ENCODE measurements around the gene NALF2. TPM values are rescaled to one million over a fixed set of nuclear protein-coding genes. Genes with fewer than 3 reads are reported as not detected.

The NALF2 gene
- polyA plus RNA-seq, 4 donors, result 0.51 to 0.91 (median 0.79) TPM

- no peak for DNase-seq (ENCODE audit: low read depth in 4 of 4, low spot score in 2 of 4)
Observed at GRCh38 chrX:69524781-69525363, 20.7 kb downstream of the NALF2 start.

- no peak for DNase-seq (ENCODE audit: low read depth in 4 of 4, low spot score in 2 of 4)
Observed at GRCh38 chrX:69530306-69530705, 26.2 kb downstream of the NALF2 start.

DNA sequence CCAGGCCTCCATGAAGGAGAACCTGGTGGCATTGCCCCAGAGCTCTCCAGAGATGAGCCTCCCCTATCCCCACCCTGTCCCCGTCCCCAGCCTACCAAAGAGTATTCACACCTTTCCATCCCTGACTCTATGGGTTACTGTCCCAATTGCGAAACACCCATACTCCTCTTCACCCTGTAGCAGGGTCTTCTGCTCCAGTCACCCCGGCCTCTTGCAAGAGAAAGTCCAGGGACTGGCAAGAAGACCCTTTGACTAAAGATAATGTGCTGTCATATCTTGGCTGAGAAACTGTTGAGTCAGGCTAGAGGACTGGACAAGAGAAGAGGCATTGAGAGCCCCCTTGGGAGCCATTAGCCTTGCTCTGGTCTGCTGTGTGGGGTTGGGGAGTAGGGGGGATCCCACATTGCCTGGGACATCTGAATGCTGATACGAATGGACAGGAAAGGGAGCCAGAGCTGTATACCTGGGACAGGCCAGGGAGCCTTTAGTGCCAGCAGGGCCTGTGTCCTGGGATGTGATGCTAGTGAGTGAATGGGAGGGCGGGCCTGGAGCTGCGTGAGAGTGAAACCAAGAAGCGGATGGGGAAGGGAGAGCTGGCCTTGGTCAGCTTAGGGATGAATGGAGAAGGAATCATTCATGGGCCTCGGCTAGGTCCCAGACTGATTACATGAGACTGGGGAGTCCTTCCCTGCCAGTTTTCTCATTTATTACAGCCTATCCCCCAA, 27.1 kb downstream of the NALF2 start:
- no peak for DNase-seq (ENCODE audit: low read depth in 4 of 4, low spot score in 2 of 4)

DNA sequence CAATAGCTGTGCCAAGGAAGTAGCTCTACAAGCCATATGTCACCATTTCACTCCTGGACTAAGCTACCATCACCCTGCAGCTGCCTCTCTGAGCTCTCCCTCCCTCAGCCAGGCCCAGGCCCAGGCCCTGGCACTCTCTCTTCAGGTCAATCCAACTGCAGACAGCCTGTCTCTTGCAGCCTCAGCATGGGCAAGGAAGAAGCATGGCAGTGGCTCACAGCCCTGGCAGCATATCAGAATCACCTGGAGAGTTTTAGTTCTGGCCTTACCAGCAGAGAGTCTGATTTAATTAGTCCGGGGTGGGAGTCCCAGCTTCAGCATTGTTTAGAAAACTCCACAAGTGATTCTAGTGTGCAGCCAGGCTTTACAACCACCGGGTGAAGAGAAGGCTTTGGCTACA, 31.5 kb downstream of the NALF2 start:
- no peak for DNase-seq (ENCODE audit: low read depth in 4 of 4, low spot score in 2 of 4)

DNA sequence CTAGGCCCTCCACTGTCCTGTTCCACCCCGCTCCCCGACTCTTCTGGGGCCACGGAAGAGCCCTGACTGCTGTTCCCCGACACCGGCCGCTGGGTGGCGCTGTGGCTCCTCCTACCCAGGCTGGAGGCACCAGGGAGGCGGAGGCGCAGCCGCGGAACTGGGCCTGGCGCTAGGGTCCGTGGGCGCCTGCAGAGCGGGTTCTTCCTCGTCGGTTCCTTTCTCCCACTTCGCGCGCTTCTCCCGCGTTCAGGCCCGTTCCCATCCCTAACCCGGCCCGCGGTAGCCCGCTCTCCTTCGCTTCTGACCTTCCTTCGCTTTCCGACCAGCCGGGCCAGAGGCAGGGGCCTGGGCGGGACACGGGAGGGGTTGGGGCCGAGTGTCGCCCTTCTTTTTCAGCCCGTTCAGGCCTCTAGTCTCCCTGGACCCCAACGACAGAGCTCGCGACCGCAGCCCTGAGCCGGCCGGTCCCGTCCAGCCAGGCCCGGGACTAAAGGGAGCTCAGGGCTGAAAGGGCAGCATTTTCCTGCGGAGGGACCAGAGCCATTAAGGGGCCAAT, 34.3 kb downstream of the NALF2 start:
- no peak for DNase-seq (ENCODE audit: low read depth in 4 of 4, low spot score in 2 of 4)

DNA sequence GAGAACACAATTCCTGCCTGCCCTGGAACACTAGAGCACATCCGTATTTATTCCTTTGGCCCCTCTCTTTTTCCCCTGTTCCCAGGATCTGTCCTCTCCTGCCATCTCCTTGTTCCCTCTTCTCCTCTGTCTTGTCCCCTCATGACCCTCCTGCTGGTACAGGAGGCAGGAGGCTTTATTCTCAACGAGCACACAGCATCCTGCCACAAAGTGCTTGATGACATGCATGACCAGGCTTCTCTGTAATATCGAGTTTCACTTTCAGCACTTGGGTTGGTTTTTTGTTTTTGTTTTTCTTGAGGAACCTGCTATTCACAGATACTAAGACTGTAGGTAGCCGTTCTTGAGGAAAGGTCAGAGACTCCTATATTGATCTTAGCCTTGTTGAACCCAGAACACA, 35.3 kb downstream of the NALF2 start:
- DNase-seq (ENCODE audit: low read depth in 4 of 4, low spot score in 2 of 4), result no peak

- DNase-seq (ENCODE audit: low read depth in 4 of 4, low spot score in 2 of 4), result no peak
Observed at GRCh38 chrX:69541956-69542355, 37.8 kb downstream of the NALF2 start.

DNA sequence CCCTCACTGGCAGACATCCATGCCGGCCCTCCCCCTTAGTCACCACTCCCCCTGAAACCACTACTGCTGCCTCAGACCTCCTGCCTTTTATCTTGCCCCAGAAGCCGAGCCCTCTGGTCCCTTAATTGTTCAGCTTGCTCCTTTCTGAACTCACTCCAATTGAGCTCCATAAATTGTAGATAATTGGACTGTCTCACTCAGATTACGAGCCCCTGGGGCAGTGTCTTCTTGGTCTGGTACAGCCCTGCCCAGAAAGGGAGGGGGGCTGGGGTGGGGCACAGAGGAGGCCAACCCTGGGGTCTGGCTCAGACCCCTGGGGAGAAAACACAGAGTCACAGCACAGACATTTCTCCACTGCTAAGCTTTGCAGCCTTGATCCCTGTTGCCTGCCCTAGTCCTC, 39.4 kb downstream of the NALF2 start:
- no peak for DNase-seq (ENCODE audit: low read depth in 4 of 4, low spot score in 2 of 4)

DNA sequence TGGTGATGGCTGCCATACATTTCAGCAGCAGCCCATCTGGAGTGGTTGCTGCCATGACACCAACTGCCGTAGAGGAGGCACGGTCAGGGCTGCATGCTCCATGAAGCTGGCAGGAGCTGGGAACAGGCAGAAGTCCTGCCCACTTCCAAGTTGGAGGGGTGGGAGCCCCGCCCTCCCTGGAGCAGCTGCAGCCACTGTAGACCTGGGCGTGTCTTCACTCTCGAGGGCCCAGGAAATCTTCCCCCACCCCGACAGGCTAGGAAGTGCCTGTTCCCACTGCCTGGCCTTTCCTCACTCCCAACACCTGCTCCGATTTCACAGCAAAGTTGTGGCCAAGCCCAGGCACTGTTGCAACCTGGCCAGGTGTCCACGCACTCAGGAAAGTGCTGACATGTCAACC, 42.3 kb downstream of the NALF2 start:
- no peak for DNase-seq (ENCODE audit: low read depth in 4 of 4, low spot score in 2 of 4)

DNA sequence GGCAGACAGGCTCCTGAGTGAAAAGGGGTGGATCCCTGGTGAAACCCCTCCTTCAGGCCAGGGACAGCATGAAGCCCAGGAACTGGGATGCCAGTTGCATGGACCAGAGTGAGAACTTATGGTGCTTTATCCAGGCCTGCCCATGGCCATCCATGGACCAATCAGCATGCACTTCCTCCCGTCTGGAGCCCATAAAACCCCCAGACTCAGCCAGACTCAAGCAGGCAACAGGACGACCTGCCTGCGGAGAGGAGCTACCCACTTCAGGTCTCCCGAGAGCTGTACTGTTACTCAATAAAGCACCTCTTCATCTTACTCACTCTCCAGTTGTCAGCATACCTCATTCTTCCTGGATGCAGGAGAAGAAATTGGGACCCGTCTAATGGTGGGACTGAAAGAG, 42.9 kb downstream of the NALF2 start:
- no peak for DNase-seq (ENCODE audit: low read depth in 4 of 4, low spot score in 2 of 4)

GRCh38 chrX:69551421-69552009, 47.4 kb downstream of the NALF2 start:
- DNase-seq (ENCODE audit: low read depth in 4 of 4, low spot score in 2 of 4), result no peak

- no peak for DNase-seq (ENCODE audit: low read depth in 4 of 4, low spot score in 2 of 4)
Observed at GRCh38 chrX:69552512-69552911, 48.4 kb downstream of the NALF2 start.

Other genes starting within 250 kb of the NALF2 start
- gene EDA, start 111.8 kb downstream of the NALF2 start, polyA plus RNA-seq (ENCODE audit: insufficient read length in 4 of 4), result 1 to 10 TPM; 6.2 to 7.3 (median 7.0) TPM